Suppressor macrophage (primary cell): ENCODE data around the gene IQSEC3.

ENCODE experiments used
- DNase-seq, 4 experiments: peaks; one replicate each; pipeline ENCODE4 v3.0.0-alpha.2; 2020 to 2022

The IQSEC3 gene

GRCh38 chr12:138898-139534, 72.4 kb downstream of the IQSEC3 start:
- DNase-seq = peak in 3 of 4 experiments; percentile 28 to 56 (median 52)

- no peak for DNase-seq
Observed at GRCh38 chr12:139585-139984, 73.0 kb downstream of the IQSEC3 start.

DNA sequence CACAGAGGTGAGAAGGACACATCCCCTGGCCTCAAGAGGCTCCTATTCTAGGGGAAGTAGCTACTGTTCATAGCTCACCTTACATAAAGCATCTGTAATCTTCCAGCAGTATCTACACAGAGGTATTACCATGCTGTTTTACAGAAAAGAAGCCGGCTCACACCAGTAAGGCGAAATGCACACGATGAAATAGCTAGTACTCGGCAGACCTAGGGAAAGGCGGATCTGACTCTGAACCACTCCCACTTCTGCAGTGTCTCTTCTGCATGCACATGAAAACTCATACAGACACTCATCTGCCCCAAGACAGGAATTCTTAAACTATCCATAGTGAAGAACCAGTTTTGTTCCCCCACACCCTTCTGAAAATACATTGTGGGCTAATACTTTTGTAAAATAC, 73.6 kb downstream of the IQSEC3 start:
- no peak for DNase-seq

- peak in 1 of 4 experiments; percentile 28 for DNase-seq
Observed at GRCh38 chr12:143964-144649, 77.5 kb downstream of the IQSEC3 start.

GRCh38 chr12:144650-145284, 78.2 kb downstream of the IQSEC3 start:
- DNase-seq = no peak

DNA sequence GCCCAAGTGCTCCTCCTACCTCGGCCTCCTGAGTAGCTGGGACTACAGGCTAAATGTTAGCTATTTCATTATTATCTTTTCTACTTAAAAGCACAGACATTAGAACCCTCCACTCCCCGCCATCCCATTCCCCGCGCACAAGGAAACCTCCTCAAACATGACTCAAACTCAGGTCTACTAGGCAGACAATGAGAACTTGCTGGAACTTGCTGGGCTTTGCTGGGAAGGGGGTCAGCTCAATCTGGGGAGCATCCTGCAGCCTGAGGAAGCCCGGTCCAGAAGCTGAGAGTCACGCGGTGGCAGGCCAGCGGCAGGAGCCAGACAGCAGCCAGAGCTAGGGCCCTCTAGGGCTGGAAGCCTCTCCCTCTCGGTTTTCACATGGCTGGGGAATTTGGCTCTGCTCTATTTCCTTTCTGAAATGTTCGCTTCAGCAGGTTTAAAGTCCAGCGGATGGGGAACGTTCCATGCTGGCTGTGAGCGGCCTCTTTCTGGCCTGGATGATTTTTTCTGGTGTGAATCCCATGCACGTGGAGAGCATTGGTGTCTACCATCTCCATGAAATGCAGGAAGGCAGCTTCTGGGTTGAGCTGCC, 78.9 kb downstream of the IQSEC3 start:
- no peak for DNase-seq

DNA sequence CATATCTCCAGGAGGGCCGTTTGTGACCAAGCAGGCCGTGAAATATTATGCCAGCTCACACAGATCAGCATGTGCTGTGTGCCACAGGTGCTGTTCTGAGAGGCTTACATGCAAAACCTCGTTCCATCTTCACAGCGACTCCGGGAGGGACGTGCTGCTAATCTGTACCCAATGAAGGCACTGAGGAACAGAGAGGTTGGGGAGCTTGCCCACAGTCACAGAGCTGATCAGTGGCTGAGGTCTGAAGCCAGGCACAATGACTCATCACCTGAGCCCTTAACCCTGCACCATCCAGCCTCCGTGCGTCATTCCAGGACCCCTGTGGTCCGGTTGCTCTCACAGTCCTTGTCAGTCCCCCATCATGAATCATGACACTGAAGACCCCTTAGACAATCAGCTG, 80.7 kb downstream of the IQSEC3 start:
- no peak for DNase-seq

DNA sequence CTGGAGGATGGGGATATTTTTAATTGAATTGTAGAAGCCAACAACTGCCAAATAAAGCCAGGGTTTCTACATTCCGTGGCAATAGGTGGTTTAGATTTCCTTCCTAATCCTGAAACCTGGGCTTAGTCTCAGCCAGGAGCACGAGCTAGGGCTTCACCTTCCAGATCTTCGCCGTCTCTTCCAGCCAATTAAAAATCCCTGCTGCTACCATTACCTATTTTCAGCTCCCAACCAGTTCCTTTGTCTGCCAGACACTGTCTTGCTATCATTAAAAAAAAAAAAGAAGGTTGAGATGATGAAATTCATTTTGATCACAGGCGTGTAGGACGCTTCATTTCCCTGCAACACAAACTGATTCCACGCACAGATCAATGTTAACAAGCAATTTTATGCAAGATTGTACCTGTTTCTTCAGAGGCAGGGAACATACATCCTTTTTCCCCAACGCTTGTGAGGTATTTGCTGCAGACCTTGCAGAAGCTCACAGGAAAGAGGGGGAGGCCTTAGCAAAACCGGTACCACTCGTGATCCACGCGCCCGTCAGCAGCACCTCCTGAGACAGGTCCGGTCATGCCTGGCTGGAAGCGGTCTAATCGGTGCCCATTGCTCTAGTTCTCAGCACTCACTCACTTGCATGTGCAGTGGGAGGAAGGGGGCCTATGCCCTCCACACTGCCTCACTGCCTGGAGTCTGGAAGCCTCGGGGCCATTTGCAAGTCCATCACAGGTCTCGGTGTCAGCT, 82.3 kb downstream of the IQSEC3 start:
- DNase-seq = no peak

- no peak for DNase-seq
Observed at GRCh38 chr12:151579-151978, 85.0 kb downstream of the IQSEC3 start.

- peak; percentile 60 to 85 (median 66) for DNase-seq
Observed at GRCh38 chr12:152440-152839, 85.9 kb downstream of the IQSEC3 start.

GRCh38 chr12:153080-153746, 86.6 kb downstream of the IQSEC3 start:
- peak; percentile 71 to 89 (median 81) for DNase-seq

DNA sequence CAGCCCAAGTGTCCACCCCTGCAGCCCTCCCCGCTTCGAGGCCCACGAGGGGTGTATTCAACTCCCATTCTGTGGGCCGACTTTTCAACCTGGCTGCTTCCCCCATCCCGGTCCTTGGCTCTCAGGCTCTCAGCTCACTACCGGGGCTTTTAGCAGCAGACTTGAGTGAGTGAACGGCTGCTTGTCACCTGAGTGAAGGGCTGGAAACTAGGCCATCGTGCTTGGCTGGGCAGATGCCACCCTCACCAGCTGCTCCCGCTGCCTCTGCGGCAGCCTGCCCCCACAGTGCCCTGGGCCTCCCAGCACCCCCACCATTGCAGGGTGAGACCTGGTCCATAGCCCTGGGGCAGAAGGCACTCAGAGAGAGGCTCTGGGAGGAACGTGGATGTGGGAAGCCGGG, 87.5 kb downstream of the IQSEC3 start:
- no peak for DNase-seq

DNA sequence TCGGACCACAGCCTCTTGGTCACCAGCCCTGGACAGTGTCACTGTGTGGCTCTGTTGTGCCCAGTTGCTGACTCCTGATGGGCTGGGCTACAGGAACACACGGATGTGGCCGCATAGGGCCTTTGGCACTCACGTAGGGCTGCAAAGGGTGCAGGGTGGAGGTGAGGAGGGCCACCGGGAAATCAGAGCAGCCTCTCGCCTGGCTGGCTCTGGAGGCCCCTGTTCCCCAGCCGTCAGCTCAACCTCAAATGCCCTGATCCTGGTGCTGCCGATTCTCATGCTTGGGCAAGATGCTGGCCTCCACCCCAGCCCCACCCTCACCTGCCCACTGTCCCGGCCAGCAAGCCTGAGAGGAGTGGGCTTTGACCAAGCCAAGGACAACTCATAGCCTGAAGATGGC, 88.4 kb downstream of the IQSEC3 start:
- no peak for DNase-seq

- no peak for DNase-seq
Observed at GRCh38 chr12:155646-156045, 89.1 kb downstream of the IQSEC3 start.

DNA sequence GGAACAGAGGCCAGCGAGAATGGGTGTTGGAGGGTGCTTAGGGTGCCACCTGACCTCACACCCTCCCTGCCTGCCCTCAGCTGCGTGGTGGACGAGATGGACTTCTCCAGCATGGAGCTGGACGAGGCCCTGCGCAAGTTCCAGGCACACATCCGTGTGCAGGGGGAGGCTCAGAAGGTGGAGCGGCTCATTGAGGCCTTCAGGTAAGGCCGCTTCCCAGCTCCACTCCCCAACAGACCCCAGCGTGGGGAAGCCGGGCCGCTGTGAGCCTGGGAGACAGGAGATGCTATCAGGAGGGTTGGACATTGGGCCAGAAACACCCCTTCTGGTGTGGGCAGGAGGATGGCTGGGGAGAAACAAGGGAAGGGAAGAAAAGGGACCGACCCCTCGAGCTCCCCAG, 90.4 kb downstream of the IQSEC3 start:
- no peak for DNase-seq

- no peak for DNase-seq
Observed at GRCh38 chr12:157644-158043, 91.1 kb downstream of the IQSEC3 start.

GRCh38 chr12:159156-159782, 92.7 kb downstream of the IQSEC3 start:
- DNase-seq = peak; percentile 45 to 73 (median 60)

DNA sequence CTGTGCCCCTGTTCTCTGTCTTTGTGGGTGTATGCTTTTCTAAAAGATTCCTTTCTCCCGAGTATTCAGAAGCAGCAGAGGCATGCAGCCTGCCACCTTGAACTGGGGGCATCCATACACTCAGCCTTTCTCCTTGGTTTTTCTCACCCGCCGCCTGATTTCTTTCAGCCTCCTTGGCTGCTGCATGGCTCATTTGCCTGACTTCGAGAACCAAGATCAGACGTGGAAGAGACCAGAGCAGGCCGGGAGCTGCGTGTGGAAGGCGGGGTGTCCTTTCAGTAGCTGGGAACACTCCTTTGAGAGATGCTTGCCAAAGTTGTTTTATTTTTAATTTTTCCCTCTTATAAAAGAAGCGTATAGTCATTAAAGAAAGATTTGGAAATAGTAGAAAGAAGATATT, 94.3 kb downstream of the IQSEC3 start:
- DNase-seq = no peak

DNA sequence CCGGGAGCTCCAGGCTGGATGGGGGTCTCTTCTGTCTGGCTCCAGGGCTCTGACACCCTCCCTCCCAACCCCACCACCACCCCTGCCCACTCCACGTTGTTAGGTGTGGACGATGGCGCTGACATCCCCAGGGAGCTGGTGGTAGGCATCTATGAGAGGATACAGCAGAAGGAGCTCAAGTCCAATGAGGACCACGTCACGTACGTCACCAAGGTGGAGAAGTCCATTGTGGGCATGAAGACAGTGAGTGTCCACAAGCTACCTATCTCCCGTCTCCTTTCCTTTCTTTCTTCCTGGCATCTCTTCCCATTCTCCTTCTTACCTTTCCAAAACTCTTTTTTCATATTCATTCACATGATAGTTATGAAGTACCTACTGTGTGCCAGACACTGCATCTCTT, 95.3 kb downstream of the IQSEC3 start:
- DNase-seq = no peak

GRCh38 chr12:162467-163307, 96.1 kb downstream of the IQSEC3 start:
- DNase-seq = no peak
